HG02973 (cell line): ENCODE results near the gene EFHB.
"Not testable (repeated sequence)": the region's sequence is repeated elsewhere in the genome, so short reads cannot be mapped to it uniquely, and the experiment has no call there.

Experiments
- ATAC-seq: cut with Tn5 transposase; IDR thresholded peaks from one replicate; pipeline ENCODE4 v1.9.1; 2021; ENCODE audit warnings: moderate library complexity; ENCODE audit not compliant: unreplicated experiment

EFHB gene

DNA sequence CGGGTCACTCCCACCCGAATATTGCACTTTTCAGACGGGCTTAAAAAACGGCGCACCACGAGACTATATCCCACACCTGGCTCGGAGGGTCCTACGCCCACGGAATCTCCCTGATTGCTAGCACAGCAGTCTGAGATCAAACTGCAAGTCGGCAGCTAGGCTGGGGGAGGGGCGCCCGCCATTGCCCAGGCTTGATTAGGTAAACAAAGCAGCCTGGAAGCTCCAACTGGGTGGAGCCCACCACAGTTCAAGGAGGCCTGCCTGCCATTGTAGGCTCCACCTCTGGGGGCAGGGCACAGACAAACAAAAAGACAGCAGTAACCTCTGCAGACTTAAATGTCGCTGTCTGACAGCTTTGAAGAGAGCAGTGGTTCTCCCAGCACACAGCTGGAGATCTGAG lies 78.7 kb downstream of the EFHB start:
- ATAC-seq = not testable (repeated sequence)

- not testable (repeated sequence) for ATAC-seq
These were observed 87.4 kb downstream of the EFHB start for GRCh38 chr3:19846609-19847008.
